Activated B cell treated with CpG ODN at 0.5 μM for 24 hours (primary cell): Measurements from ENCODE around the gene AGBL4. TPM values are rescaled to one million over a fixed set of nuclear protein-coding genes. Genes with fewer than 3 reads are reported as not detected.

Experiments used
- ATAC-seq: fragments of 200-7000 bp; cut with Tn5 transposase; one replicate; pipeline ENCODE4 v1.10.0; 2021; ENCODE audit warnings: low read depth, mild to moderate bottlenecking, moderate library complexity
- CTCF ChIA-PET: fragments of 350-600 bp; sonication (Branson Sonifier 250); formaldehyde crosslinking; loops from one replicate; lab custom pipeline; 2021; ENCODE audit warnings: antibody characterized with exemption; lab: Charles Lee
- POLR2A ChIA-PET: fragments of 350-600 bp; sonication (Branson Sonifier 250); formaldehyde crosslinking; loops from one replicate; lab custom pipeline; 2021; ENCODE audit warnings: antibody characterized with exemption; lab: Charles Lee
- DNase-seq: peaks from one replicate; pipeline ENCODE4 v3.0.0; 2022
- H3K27ac Mint-ChIP-seq: one replicate; pipeline ENCODE4 v1.8.0; 2020; ENCODE audit warnings: mixed read lengths
- H3K27me3 Mint-ChIP-seq: one replicate; pipeline ENCODE4 v1.8.0; 2021; ENCODE audit warnings: mixed read lengths
- H3K36me3 Mint-ChIP-seq: one replicate; pipeline ENCODE4 v1.8.0; 2021; ENCODE audit warnings: low read depth, mixed read lengths
- H3K4me1 Mint-ChIP-seq: one replicate; pipeline ENCODE4 v1.8.0; 2021; ENCODE audit warnings: mixed read lengths
- H3K4me3 Mint-ChIP-seq: one replicate; pipeline ENCODE4 v1.8.0; 2020; ENCODE audit warnings: mild to moderate bottlenecking, mixed read lengths
- H3K9me3 Mint-ChIP-seq: one replicate; pipeline ENCODE4 v1.8.0; 2020; ENCODE audit warnings: mixed read lengths
- intact Hi-C: fragments of 100-400 bp; cut with micrococcal nuclease; formaldehyde crosslinking; loops from one replicate; pipeline ENCODE4 v1.15.1; 2024
- total RNA-seq: library from RNA; stranded (reverse); gene quantifications from 2 replicates; pipeline ENCODE4 v1.2.3, GENCODE V29; 2022
- TF ChIP-seq, protein P1 (sequence below): fragments of 200-600 bp; IDR thresholded peaks from one replicate; pipeline ENCODE4 v1.8.0; 2022; ENCODE audit warnings: antibody characterized with exemption, mild to moderate bottlenecking

The AGBL4 gene
- total RNA-seq, 1 donor from 2014 or later, result 0.24 TPM

DNA sequence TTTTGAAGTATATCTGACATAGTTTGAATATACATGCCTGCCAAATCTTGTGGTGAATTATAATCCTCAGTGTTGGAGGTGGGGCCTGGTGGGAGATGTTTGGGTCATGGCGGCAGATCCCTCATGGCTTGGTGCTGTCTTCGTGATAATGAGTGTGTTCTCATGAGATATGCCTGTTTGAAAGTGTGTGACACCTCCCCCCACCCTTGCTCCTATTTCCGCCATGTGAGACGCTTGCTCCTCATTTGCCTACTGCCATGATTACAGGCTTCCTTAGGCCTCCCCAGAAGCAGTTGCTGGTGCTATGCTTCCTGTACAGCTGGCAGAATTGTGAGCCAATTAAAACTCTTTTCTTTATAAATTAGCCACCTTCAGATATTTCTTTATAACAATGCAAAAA is 810.5 kb downstream of the AGBL4 start:
- DNase-seq (no peak), ATAC-seq (no peak)
- no peaks in the 10 kb centered on the region for H3K36me3 Mint-ChIP-seq
- no peaks in the 10 kb centered on the region for H3K4me1 Mint-ChIP-seq
- no peaks in the 10 kb centered on the region for H3K9me3 Mint-ChIP-seq
- TF ChIP-seq, protein P1, sequence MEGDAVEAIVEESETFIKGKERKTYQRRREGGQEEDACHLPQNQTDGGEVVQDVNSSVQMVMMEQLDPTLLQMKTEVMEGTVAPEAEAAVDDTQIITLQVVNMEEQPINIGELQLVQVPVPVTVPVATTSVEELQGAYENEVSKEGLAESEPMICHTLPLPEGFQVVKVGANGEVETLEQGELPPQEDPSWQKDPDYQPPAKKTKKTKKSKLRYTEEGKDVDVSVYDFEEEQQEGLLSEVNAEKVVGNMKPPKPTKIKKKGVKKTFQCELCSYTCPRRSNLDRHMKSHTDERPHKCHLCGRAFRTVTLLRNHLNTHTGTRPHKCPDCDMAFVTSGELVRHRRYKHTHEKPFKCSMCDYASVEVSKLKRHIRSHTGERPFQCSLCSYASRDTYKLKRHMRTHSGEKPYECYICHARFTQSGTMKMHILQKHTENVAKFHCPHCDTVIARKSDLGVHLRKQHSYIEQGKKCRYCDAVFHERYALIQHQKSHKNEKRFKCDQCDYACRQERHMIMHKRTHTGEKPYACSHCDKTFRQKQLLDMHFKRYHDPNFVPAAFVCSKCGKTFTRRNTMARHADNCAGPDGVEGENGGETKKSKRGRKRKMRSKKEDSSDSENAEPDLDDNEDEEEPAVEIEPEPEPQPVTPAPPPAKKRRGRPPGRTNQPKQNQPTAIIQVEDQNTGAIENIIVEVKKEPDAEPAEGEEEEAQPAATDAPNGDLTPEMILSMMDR, result no peak
- no peak overlapping the region for H3K27ac Mint-ChIP-seq
- H3K27me3 Mint-ChIP-seq, result peaks cover 5% of the 10 kb centered on the region
- POLR2A ChIA-PET, result no interaction called here
- intact Hi-C loops, result no loop called here
- CTCF ChIA-PET, result no interaction called here
- no peak overlapping the region for H3K4me3 Mint-ChIP-seq

GRCh38 chr1:49208712-49209111 is 815.0 kb downstream of the AGBL4 start:
- ChIA-PET POLR2A (no interaction called here), CTCF (no interaction called here)
- intact Hi-C loops, result no loop called here
- peaks cover 5% of the 10 kb centered on the region for H3K27me3 Mint-ChIP-seq
- H3K4me3 Mint-ChIP-seq, result no peak overlapping the region
- no peaks in the 10 kb centered on the region for H3K9me3 Mint-ChIP-seq
- H3K4me1 Mint-ChIP-seq, result no peaks in the 10 kb centered on the region
- TF ChIP-seq, protein P1, result no peak
- DNase-seq (no peak), ATAC-seq (no peak)
- H3K27ac Mint-ChIP-seq, result no peak overlapping the region
- no peaks in the 10 kb centered on the region for H3K36me3 Mint-ChIP-seq

DNA sequence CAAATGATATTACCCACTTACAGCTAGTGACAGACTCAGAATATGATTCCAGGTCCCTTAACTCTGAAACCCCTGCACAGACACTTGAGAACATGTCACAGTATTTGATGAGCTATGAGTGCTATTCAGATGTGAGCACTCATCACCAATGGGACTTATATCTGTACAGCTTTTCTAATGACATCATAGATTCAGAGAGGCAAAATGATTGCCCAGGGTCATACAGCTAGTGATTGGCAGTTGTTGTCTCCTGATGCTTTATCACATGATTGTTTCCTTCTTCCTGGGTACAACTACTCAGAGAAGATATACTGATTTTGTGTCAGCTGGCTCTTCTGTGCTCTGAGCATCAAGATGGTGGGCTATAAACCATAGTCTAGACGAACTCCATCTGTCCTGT is 819.0 kb downstream of the AGBL4 start:
- intact Hi-C loops, result no loop called here
- no peak overlapping the region for H3K4me3 Mint-ChIP-seq
- peaks cover 8% of the 10 kb centered on the region for H3K9me3 Mint-ChIP-seq
- ChIA-PET CTCF (no interaction called here), POLR2A (no interaction called here)
- H3K27ac Mint-ChIP-seq, result no peak overlapping the region
- H3K36me3 Mint-ChIP-seq, result no peaks in the 10 kb centered on the region
- H3K4me1 Mint-ChIP-seq, result no peaks in the 10 kb centered on the region
- TF ChIP-seq, protein P1, result no peak
- no peak for ATAC-seq
- H3K27me3 Mint-ChIP-seq, result no peaks in the 10 kb centered on the region
- no peak for DNase-seq

- Mint-ChIP-seq H3K4me3 (no peak overlapping the region), H3K9me3 (peaks cover 13% of the 10 kb centered on the region), H3K27ac (no peak overlapping the region), H3K36me3 (no peaks in the 10 kb centered on the region), H3K4me1 (no peaks in the 10 kb centered on the region), H3K27me3 (no peaks in the 10 kb centered on the region)
- CTCF ChIA-PET, result no interaction called here
- TF ChIP-seq, protein P1, result no peak
- POLR2A ChIA-PET, result no interaction called here
- ATAC-seq, result no peak
- intact Hi-C loops, result no loop called here
- DNase-seq, result no peak
These were observed 823.0 kb downstream of the AGBL4 start for GRCh38 chr1:49200738-49201137.

- TF ChIP-seq, protein P1, result no peak
- Mint-ChIP-seq H3K9me3 (peaks cover 24% of the 10 kb centered on the region), H3K4me1 (no peaks in the 10 kb centered on the region), H3K4me3 (no peak overlapping the region), H3K27ac (no peak overlapping the region), H3K27me3 (no peaks in the 10 kb centered on the region), H3K36me3 (no peaks in the 10 kb centered on the region)
- DNase-seq (no peak), ATAC-seq (no peak)
- ChIA-PET CTCF (no interaction called here), POLR2A (no interaction called here)
- intact Hi-C loops, result no loop called here
These were observed 824.2 kb downstream of the AGBL4 start for GRCh38 chr1:49199564-49199963.
